ENCODE measurements around the gene MFN2.

MFN2 gene

GRCh38 chr1:12052008-12052573 lies 71.8 kb downstream of the MFN2 start:
- Histone ChIP-seq H3K27ac (ENCODE audit: poor library complexity, severe bottlenecking) (peak overlapping the region; percentile 4), H3K4me1 (ENCODE audit: insufficient read depth, poor library complexity, severe bottlenecking) (peaks cover 9% of the 10 kb centered on the region), H3K27me3 (ENCODE audit: insufficient read depth, poor library complexity, severe bottlenecking) (no peaks in the 10 kb centered on the region), H3K4me3 (ENCODE audit: severe bottlenecking) (no peak overlapping the region), H3K36me3 (ENCODE audit: low read depth) (no peaks in the 10 kb centered on the region), H3K9me3 (ENCODE audit: severe bottlenecking) (no peaks in the 10 kb centered on the region)
- TF ChIP-seq, protein P1, sequence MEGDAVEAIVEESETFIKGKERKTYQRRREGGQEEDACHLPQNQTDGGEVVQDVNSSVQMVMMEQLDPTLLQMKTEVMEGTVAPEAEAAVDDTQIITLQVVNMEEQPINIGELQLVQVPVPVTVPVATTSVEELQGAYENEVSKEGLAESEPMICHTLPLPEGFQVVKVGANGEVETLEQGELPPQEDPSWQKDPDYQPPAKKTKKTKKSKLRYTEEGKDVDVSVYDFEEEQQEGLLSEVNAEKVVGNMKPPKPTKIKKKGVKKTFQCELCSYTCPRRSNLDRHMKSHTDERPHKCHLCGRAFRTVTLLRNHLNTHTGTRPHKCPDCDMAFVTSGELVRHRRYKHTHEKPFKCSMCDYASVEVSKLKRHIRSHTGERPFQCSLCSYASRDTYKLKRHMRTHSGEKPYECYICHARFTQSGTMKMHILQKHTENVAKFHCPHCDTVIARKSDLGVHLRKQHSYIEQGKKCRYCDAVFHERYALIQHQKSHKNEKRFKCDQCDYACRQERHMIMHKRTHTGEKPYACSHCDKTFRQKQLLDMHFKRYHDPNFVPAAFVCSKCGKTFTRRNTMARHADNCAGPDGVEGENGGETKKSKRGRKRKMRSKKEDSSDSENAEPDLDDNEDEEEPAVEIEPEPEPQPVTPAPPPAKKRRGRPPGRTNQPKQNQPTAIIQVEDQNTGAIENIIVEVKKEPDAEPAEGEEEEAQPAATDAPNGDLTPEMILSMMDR (IDR thresholded peaks at IDR 0.05; ENCODE audit: poor library complexity, severe bottlenecking) = no peak
- peak; percentile 98 for ATAC-seq (ENCODE audit: low read depth)
- no peak for DNase-seq (ENCODE audit: low spot score)

GRCh38 chr1:12052997-12053686 lies 72.9 kb downstream of the MFN2 start:
- no peaks in the 10 kb centered on the region for H3K27me3 ChIP-seq (ENCODE audit: insufficient read depth, poor library complexity, severe bottlenecking)
- H3K27ac ChIP-seq (ENCODE audit: poor library complexity, severe bottlenecking) = no peak overlapping the region
- H3K36me3 ChIP-seq (ENCODE audit: low read depth) = no peaks in the 10 kb centered on the region
- peaks cover 9% of the 10 kb centered on the region for H3K4me1 ChIP-seq (ENCODE audit: insufficient read depth, poor library complexity, severe bottlenecking)
- no peaks in the 10 kb centered on the region for H3K9me3 ChIP-seq (ENCODE audit: severe bottlenecking)
- DNase-seq (ENCODE audit: low spot score) (no peak), ATAC-seq (ENCODE audit: low read depth) (no peak)
- no peak overlapping the region for H3K4me3 ChIP-seq (ENCODE audit: severe bottlenecking)
- TF ChIP-seq, protein P1 (IDR thresholded peaks at IDR 0.05; ENCODE audit: poor library complexity, severe bottlenecking) = no peak

DNA sequence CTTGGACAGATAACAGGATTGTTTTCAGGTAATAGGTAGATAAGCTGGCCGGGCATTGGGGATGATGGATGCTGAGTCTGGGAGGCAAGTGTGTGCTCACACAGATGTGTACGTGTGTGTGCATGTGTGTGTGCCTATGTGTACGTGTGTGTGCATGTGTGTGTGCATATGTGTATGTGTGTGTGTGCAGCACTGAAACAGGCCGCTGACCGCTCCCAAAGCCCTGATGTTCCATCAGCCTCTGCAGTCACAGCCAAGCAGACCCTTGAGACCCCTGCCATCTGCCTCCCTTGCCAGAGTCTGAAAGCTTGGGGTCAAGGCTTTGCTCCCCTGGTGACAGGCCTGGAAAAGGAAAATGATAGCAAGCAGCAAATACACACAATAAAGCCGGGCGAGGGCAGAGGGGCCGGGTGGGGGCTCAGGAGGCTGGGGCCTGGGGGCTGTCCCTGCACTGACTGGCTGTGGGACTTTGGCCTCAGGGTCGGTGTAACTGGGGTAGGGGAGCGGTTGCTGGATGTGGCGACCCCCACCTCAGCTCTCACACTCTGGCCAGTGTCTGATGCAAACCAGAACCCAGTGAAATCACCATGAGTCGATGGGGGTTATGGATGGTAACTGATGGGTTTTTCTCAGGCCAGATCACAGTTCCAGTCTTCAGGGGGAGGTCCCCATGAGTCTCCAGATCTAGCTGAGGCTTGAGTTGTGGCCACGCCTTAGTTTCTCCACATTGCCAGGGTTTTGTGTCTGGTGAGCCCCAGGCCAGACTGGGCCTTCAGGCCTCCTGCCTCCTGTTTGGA lies 73.7 kb downstream of the MFN2 start:
- TF ChIP-seq, protein P1 (IDR thresholded peaks at IDR 0.05; ENCODE audit: poor library complexity, severe bottlenecking) = no peak
- Histone ChIP-seq H3K27me3 (ENCODE audit: insufficient read depth, poor library complexity, severe bottlenecking) (no peaks in the 10 kb centered on the region), H3K27ac (ENCODE audit: poor library complexity, severe bottlenecking) (no peak overlapping the region), H3K9me3 (ENCODE audit: severe bottlenecking) (no peaks in the 10 kb centered on the region), H3K36me3 (ENCODE audit: low read depth) (no peaks in the 10 kb centered on the region), H3K4me3 (ENCODE audit: severe bottlenecking) (no peak overlapping the region), H3K4me1 (ENCODE audit: insufficient read depth, poor library complexity, severe bottlenecking) (peaks cover 9% of the 10 kb centered on the region)
- no peak for ATAC-seq (ENCODE audit: low read depth)
- no peak for DNase-seq (ENCODE audit: low spot score)

- TF ChIP-seq, protein P1 (IDR thresholded peaks at IDR 0.05; ENCODE audit: poor library complexity, severe bottlenecking) = no peak
- no peak overlapping the region for H3K27ac ChIP-seq (ENCODE audit: poor library complexity, severe bottlenecking)
- DNase-seq (ENCODE audit: low spot score) (peak; percentile 45), ATAC-seq (ENCODE audit: low read depth) (no peak)
- no peaks in the 10 kb centered on the region for H3K27me3 ChIP-seq (ENCODE audit: insufficient read depth, poor library complexity, severe bottlenecking)
- H3K4me1 ChIP-seq (ENCODE audit: insufficient read depth, poor library complexity, severe bottlenecking) = peaks cover 9% of the 10 kb centered on the region
- no peak overlapping the region for H3K4me3 ChIP-seq (ENCODE audit: severe bottlenecking)
- no peaks in the 10 kb centered on the region for H3K36me3 ChIP-seq (ENCODE audit: low read depth)
- H3K9me3 ChIP-seq (ENCODE audit: severe bottlenecking) = no peaks in the 10 kb centered on the region
These were observed 75.0 kb downstream of the MFN2 start for GRCh38 chr1:12055259-12055658.

All from RWPE2 (cell line).